Osteocyte (in vitro differentiated cells): Measurements from ENCODE around the gene CD82. TPM values are rescaled to one million over a fixed set of nuclear protein-coding genes. Genes with fewer than 3 reads are reported as not detected.

ENCODE experiments used
- DNase-seq: peaks from one replicate; pipeline ENCODE4 v3.0.0; 2021; ENCODE audit warnings: mixed read lengths; ENCODE audit not compliant: unreplicated experiment; ENCODE audit errors: extremely low spot score
- H3K27ac Mint-ChIP-seq: one replicate; pipeline ENCODE4 v1.8.0; 2021; ENCODE audit warnings: mild to moderate bottlenecking, mixed read lengths; ENCODE audit not compliant: unreplicated experiment
- H3K27me3 Mint-ChIP-seq: one replicate; pipeline ENCODE4 v1.8.0; 2021; ENCODE audit warnings: mixed read lengths; ENCODE audit not compliant: unreplicated experiment
- H3K36me3 Mint-ChIP-seq: one replicate; pipeline ENCODE4 v1.8.0; 2021; ENCODE audit warnings: mixed read lengths; ENCODE audit not compliant: unreplicated experiment
- H3K4me1 Mint-ChIP-seq: one replicate; pipeline ENCODE4 v1.8.0; 2021; ENCODE audit warnings: mixed read lengths; ENCODE audit not compliant: unreplicated experiment
- H3K4me3 Mint-ChIP-seq: one replicate; pipeline ENCODE4 v1.8.0; 2021; ENCODE audit warnings: mild to moderate bottlenecking, moderate library complexity, mixed read lengths; ENCODE audit not compliant: unreplicated experiment
- H3K9me3 Mint-ChIP-seq: one replicate; pipeline ENCODE4 v1.8.0; 2021; ENCODE audit warnings: mixed read lengths; ENCODE audit not compliant: unreplicated experiment
- CTCF ChIP-seq: fragments of 200-600 bp; sonication (generic); IDR thresholded peaks from 2 replicates; pipeline ENCODE4 v1.5.0; 2021; ENCODE audit warnings: antibody characterized with exemption, mild to moderate bottlenecking, moderate library complexity
- total RNA-seq: library from RNA; stranded (reverse); gene quantifications from 2 replicates; pipeline ENCODE4 v1.2.1, GENCODE V29; 2021

CD82 gene
- total RNA-seq, 1 donor from 2014 or later = 34.6 TPM

DNA sequence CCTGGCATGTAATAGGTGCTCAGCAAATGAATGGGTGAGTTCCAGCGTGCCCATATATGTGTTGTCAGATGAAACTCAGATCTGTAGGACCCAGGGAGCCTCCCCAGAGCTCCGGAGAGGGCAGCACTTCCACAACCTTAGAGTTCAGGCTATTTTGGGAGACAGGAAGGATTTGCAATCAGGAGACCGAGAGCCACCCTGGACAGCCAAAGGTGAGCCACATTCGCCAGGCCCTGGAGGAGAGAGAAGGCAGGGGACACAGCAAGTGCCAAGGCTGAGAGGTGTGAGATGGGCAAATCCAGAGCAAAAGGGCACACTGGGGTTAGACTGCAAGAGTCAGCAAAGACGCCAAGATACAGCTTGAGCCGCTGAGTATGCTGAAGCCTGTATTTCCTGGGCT, 66.4 kb downstream of the CD82 start:
- no peaks in the 10 kb centered on the region for H3K36me3 Mint-ChIP-seq
- H3K9me3 Mint-ChIP-seq = no peaks in the 10 kb centered on the region
- peak; percentile 73 for DNase-seq
- no peak overlapping the region for H3K4me3 Mint-ChIP-seq
- peaks cover 28% of the 10 kb centered on the region for H3K4me1 Mint-ChIP-seq
- H3K27ac Mint-ChIP-seq = no peak overlapping the region
- H3K27me3 Mint-ChIP-seq = peaks cover 15% of the 10 kb centered on the region
- no peak for TF ChIP-seq CTCF

- Mint-ChIP-seq H3K4me1 (peaks cover 21% of the 10 kb centered on the region), H3K9me3 (no peaks in the 10 kb centered on the region), H3K27me3 (peaks cover 23% of the 10 kb centered on the region), H3K27ac (no peak overlapping the region), H3K36me3 (no peaks in the 10 kb centered on the region), H3K4me3 (no peak overlapping the region)
- TF ChIP-seq CTCF = peak; percentile 29
- peak; percentile 75 for DNase-seq
Observed at GRCh38 chr11:44632466-44633123, 67.1 kb downstream of the CD82 start.

- no peak for DNase-seq
- H3K27ac Mint-ChIP-seq = no peak overlapping the region
- H3K4me3 Mint-ChIP-seq = no peak overlapping the region
- peak; percentile 41 for TF ChIP-seq CTCF
- H3K27me3 Mint-ChIP-seq = peaks cover 32% of the 10 kb centered on the region
- no peaks in the 10 kb centered on the region for H3K36me3 Mint-ChIP-seq
- H3K9me3 Mint-ChIP-seq = no peaks in the 10 kb centered on the region
- H3K4me1 Mint-ChIP-seq = peaks cover 11% of the 10 kb centered on the region
Observed at GRCh38 chr11:44633641-44634040, 68.2 kb downstream of the CD82 start.

GRCh38 chr11:44634401-44635281, 69.2 kb downstream of the CD82 start:
- Mint-ChIP-seq H3K4me3 (no peak overlapping the region), H3K36me3 (no peaks in the 10 kb centered on the region), H3K9me3 (no peaks in the 10 kb centered on the region), H3K27ac (no peak overlapping the region), H3K27me3 (peaks cover 40% of the 10 kb centered on the region), H3K4me1 (peaks cover 7% of the 10 kb centered on the region)
- TF ChIP-seq CTCF = no peak
- peak; percentile 83 for DNase-seq

GRCh38 chr11:44637487-44637886, 72.0 kb downstream of the CD82 start:
- Mint-ChIP-seq H3K27ac (no peak overlapping the region), H3K4me1 (peaks cover 7% of the 10 kb centered on the region), H3K27me3 (peaks cover 63% of the 10 kb centered on the region), H3K9me3 (peaks cover under 1% of the 10 kb centered on the region), H3K4me3 (no peak overlapping the region), H3K36me3 (no peaks in the 10 kb centered on the region)
- no peak for DNase-seq
- no peak for TF ChIP-seq CTCF
